K562 treated with DMSO at 1 percent for 24 hours (cell line): Measurements from ENCODE around the gene SELENOF. TPM values are rescaled to one million over a fixed set of nuclear protein-coding genes. Genes with fewer than 3 reads are reported as not detected.

Source experiments
- total RNA-seq: library from RNA; unstranded; fragments of 300-600 nt; gene quantifications from 2 replicates; pipeline ENCODE4 v1.2.3, GENCODE V29; 2022; ENCODE audit warnings: low read depth; ENCODE audit not compliant: insufficient read depth

SELENOF gene
- total RNA-seq: 96.8 and 115 TPM in 2 replicates

DNA sequence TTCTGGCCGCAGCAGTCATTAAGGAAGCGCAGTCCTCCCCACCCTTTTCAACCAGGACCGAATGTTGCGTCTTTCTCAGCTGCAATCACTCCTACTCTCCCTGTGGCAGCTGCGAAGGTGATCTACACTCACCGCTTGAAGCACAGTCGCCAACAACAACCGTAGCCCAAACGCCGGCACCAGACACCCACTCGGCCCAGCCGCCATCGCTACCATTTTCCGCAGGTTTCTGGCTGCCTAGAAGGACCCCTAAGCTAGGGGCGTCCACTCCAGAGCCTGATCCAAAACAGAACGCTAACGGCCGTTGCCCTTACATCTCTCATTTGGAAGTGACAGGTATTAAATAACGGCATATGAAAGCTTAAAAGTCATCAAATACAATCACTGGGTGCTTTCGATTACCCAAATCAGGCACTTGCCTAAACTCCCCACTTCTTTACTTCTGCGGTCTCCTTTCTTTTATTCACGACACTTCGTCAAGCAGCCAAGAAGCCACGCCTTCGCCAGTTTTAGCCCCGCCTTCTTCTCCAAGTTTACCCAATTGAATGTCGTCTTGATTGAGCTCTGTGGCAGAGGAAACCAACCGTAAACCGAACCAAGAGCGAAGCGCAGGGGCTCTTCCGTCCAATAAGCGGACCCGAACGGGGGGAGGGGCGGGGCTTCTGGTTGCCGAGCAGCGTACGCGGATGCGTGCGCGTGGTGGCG lies at the start of gene SELENOF:
TSS of gene SELENOF (minus strand) at position 231 of the 705 bp plus-strand sequence. CDS start at position 216, 15 bp downstream.

GRCh38 chr1:86914601-86914997 lies 673 bp upstream of the SELENOF start, which contains the start of gene HS2ST1:
Gene HS2ST1, plus strand, starts transcription at chr1:86914635.

Other genes starting within 250 kb of the SELENOF start
- 13.4 and 16.4 TPM in 2 replicates for gene SH3GLB1, start 209.6 kb downstream of the SELENOF start, total RNA-seq
- gene HS2ST1, start 509 bp upstream of the SELENOF start, total RNA-seq: 17.8 and 19.6 TPM in 2 replicates